ENCODE data around the gene ZBTB38.

DNA sequence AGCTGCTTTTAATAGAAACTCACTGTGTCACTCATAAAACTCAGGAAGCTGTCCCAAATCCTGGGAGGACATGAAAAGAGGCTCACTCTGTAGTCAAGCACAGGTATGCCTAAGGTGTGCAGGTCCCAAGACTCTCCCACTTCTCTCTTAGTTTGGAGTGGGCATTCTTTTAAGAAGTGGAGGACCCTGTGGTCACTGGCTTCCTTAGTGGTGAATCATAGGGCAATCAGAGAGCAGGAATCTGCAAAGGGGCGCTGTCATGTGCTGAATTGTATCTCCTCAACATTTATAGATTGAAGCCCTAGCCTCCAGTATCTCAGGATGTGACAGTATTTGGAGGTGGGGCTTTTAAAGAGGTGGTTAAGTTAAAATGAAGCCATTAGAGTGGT is 47.2 kb upstream of the ZBTB38 start:
- TF ChIP-seq, protein P1, sequence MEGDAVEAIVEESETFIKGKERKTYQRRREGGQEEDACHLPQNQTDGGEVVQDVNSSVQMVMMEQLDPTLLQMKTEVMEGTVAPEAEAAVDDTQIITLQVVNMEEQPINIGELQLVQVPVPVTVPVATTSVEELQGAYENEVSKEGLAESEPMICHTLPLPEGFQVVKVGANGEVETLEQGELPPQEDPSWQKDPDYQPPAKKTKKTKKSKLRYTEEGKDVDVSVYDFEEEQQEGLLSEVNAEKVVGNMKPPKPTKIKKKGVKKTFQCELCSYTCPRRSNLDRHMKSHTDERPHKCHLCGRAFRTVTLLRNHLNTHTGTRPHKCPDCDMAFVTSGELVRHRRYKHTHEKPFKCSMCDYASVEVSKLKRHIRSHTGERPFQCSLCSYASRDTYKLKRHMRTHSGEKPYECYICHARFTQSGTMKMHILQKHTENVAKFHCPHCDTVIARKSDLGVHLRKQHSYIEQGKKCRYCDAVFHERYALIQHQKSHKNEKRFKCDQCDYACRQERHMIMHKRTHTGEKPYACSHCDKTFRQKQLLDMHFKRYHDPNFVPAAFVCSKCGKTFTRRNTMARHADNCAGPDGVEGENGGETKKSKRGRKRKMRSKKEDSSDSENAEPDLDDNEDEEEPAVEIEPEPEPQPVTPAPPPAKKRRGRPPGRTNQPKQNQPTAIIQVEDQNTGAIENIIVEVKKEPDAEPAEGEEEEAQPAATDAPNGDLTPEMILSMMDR (IDR thresholded peaks at IDR 0.05) = no peak
- no peak for TF ChIP-seq POLR2A (IDR thresholded peaks at IDR 0.05)

All from thyroid gland (tissue), 4 donors.